Upper lobe of right lung (tissue), 1 donor: ENCODE data around the gene MESP1. TPM values are rescaled to one million over a fixed set of nuclear protein-coding genes. Genes with fewer than 3 reads are reported as not detected.

Experiments
- ATAC-seq: fragments of 200-7000 bp; cut with Tn5 transposase; one replicate; pipeline ENCODE4 v1.9.1; 2020; ENCODE audit warnings: mild to moderate bottlenecking, moderate library complexity
- DNase-seq: peaks from one replicate; pipeline ENCODE4 v3.0.0-alpha.2; 2020
- H3K27ac ChIP-seq: fragments of 200-600 bp; one replicate; pipeline ENCODE4 v1.8.0; 2022
- H3K27me3 ChIP-seq: fragments of 200-600 bp; one replicate; pipeline ENCODE4 v1.8.0; 2022; ENCODE audit warnings: mild to moderate bottlenecking
- H3K36me3 ChIP-seq: fragments of 200-600 bp; one replicate; pipeline ENCODE4 v1.8.0; 2022
- H3K4me1 ChIP-seq: fragments of 200-600 bp; one replicate; pipeline ENCODE4 v1.8.0; 2022
- H3K4me3 ChIP-seq: fragments of 200-600 bp; one replicate; pipeline ENCODE4 v1.8.0; 2022; ENCODE audit warnings: mild to moderate bottlenecking
- H3K9me3 ChIP-seq: fragments of 200-600 bp; one replicate; pipeline ENCODE4 v1.8.0; 2022
- CTCF ChIP-seq: fragments of 200-600 bp; IDR thresholded peaks from one replicate; pipeline ENCODE4 v1.8.0; 2022; ENCODE audit warnings: antibody characterized with exemption
- intact Hi-C: fragments of 100-400 bp; cut with DNase I; formaldehyde crosslinking; loops from one replicate; pipeline ENCODE4 v1.11.0; 2022
- total RNA-seq: library from RNA; stranded (reverse); fragmentation: NEBNext Ultra II Directional; extraction: Animal tissue kit (Norgen Biotek cat#: 25700); gene quantifications from one replicate; pipeline ENCODE4 v1.2.1, GENCODE V29; 2021
- donor health status: DM: no; HTN: yes; CAD: no; lungs with severe emphysema.

MESP1 gene
- total RNA-seq, 1 donor from 2014 or later = 4.9 TPM

DNA sequence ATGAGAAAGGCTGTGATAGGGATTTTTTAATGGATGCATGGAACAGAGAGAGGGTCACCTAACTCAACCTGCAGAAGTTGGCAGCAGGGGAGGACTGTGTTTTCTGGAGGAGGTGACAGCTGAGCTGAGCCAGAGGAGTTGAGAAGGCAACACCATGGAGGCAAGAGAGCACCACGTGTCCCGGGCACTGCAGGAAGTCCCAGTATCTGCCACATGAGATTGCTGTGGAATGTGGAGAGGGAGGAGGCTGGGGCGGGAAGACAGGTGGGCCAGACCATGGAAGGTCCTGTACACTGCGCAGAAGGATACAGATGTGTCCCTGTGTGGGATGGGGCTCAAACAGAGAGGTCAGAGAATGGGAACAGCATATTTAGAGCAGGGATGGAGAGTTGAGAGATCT is 15.3 kb downstream of the MESP1 start:
- Histone ChIP-seq H3K27me3 (peaks cover 6% of the 10 kb centered on the region), H3K36me3 (no peaks in the 10 kb centered on the region), H3K4me3 (no peak overlapping the region), H3K4me1 (no peaks in the 10 kb centered on the region), H3K9me3 (no peaks in the 10 kb centered on the region), H3K27ac (no peak overlapping the region)
- ATAC-seq (no peak), DNase-seq (no peak)
- TF ChIP-seq CTCF = no peak
- intact Hi-C loops = no loop called here

DNA sequence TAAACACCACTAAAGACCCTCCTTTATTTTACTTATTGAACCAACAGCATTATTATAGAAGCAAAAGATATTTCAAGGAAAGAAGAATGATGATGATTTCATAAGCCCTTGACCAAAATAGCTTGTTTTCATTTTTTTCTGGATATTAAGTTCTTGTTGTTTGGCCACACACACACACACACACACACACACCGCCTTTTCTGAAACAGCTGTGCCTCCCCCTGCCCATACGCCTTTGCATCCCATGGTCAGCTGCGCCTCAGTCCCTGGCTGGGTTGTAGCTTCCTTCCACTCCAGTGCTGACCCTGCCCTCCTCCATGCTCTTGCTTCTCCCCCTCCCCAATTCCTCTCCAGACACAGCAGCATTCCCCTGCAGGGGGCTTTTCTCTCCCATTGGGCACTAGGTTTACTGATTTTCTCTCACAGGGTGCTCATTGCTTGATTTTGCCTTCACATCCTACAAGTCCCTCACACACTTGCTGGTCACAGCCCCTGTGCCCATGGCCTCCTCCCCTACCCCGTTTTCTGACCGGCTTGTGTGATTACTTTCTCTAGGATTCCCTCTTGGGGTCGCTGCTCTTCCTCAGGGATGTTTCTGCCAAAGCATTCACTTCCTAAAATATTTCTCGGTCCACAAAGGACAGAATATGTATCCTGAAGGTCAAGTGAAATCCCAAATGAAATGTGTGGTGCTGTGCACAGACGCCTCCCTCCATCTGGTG is 18.4 kb downstream of the MESP1 start:
- no peak for TF ChIP-seq CTCF
- Histone ChIP-seq H3K9me3 (no peaks in the 10 kb centered on the region), H3K4me1 (no peaks in the 10 kb centered on the region), H3K4me3 (no peak overlapping the region), H3K36me3 (no peaks in the 10 kb centered on the region), H3K27me3 (peaks cover 6% of the 10 kb centered on the region), H3K27ac (no peak overlapping the region)
- no peak for ATAC-seq
- intact Hi-C loops = no loop called here
- DNase-seq = no peak

DNA sequence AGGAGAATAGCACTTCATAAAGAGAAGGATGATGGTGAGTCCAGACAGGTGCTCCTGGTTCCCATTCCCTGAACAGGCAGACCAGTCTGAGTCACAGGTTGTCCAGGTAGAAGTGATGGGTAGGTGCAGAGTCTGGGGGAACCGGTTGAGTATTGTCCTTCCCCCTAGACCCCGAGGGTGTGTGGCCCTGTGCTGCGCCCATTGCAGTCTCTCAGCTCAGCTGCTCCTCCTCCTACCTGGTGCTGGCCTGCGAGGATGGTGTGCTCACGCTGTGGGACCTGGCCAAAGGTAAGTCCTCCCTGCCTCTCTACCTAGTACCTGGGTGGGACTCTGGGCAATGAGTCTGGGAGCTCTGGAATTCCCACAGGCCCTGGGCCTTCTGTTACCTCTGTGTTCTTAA is 19.8 kb downstream of the MESP1 start:
- no peak for TF ChIP-seq CTCF
- intact Hi-C loops = no loop called here
- DNase-seq = no peak
- Histone ChIP-seq H3K9me3 (no peaks in the 10 kb centered on the region), H3K27ac (no peak overlapping the region), H3K36me3 (no peaks in the 10 kb centered on the region), H3K4me3 (no peak overlapping the region), H3K4me1 (no peaks in the 10 kb centered on the region), H3K27me3 (peaks cover 6% of the 10 kb centered on the region)
- ATAC-seq = peak; percentile 17

GRCh38 chr15:89728254-89728653 is 22.8 kb downstream of the MESP1 start:
- Histone ChIP-seq H3K27me3 (no peaks in the 10 kb centered on the region), H3K9me3 (no peaks in the 10 kb centered on the region), H3K4me3 (no peak overlapping the region), H3K4me1 (no peaks in the 10 kb centered on the region), H3K27ac (peak overlapping the region; percentile 11), H3K36me3 (no peaks in the 10 kb centered on the region)
- intact Hi-C loops = no loop called here
- no peak for DNase-seq
- no peak for TF ChIP-seq CTCF
- peak; percentile 76 for ATAC-seq

- no peaks in the 10 kb centered on the region for H3K9me3 ChIP-seq
- no peak for ATAC-seq
- H3K4me3 ChIP-seq = no peak overlapping the region
- no peaks in the 10 kb centered on the region for H3K27me3 ChIP-seq
- no peaks in the 10 kb centered on the region for H3K36me3 ChIP-seq
- no peaks in the 10 kb centered on the region for H3K4me1 ChIP-seq
- intact Hi-C loops = no loop called here
- DNase-seq = no peak
- no peak for TF ChIP-seq CTCF
- H3K27ac ChIP-seq = no peak overlapping the region
Measured at GRCh38 chr15:89725064-89725463, 26.0 kb downstream of the MESP1 start.

GRCh38 chr15:89724621-89725020 is 26.4 kb downstream of the MESP1 start:
- no peak for TF ChIP-seq CTCF
- H3K9me3 ChIP-seq = no peaks in the 10 kb centered on the region
- no peaks in the 10 kb centered on the region for H3K27me3 ChIP-seq
- no peaks in the 10 kb centered on the region for H3K36me3 ChIP-seq
- H3K4me1 ChIP-seq = no peaks in the 10 kb centered on the region
- intact Hi-C loops = no loop called here
- no peak for ATAC-seq
- H3K27ac ChIP-seq = no peak overlapping the region
- no peak for DNase-seq
- H3K4me3 ChIP-seq = no peak overlapping the region
